B cell (primary cell): Measurements from ENCODE around the gene SELENOI. TPM values are rescaled to one million over a fixed set of nuclear protein-coding genes. Genes with fewer than 3 reads are reported as not detected.

Experiments used
- ATAC-seq: fragments of 200-7000 bp; cut with Tn5 transposase; one replicate; pipeline ENCODE4 v1.10.0; 2021; ENCODE audit warnings: low read depth, mild to moderate bottlenecking, moderate number of reproducible peaks, moderate library complexity
- CTCF ChIA-PET: fragments of 350-600 bp; sonication (Branson Sonifier 250); formaldehyde crosslinking; loops from one replicate; lab custom pipeline; 2021; ENCODE audit warnings: antibody characterized with exemption, inconsistent platforms; lab: Charles Lee
- POLR2A ChIA-PET: fragments of 350-600 bp; sonication (Branson Sonifier 250); formaldehyde crosslinking; loops from one replicate; lab custom pipeline; 2021; ENCODE audit warnings: antibody characterized with exemption; lab: Charles Lee
- DNase-seq: peaks from one replicate; pipeline ENCODE4 v3.0.0; 2013
- H2AFZ ChIP-seq: 2 replicates; pipeline ENCODE4 v1.6.1; 2012; ENCODE audit warnings: mild to moderate bottlenecking, low read depth, low read length; ENCODE audit not compliant: insufficient read depth, poor library complexity, severe bottlenecking
- H3K27ac ChIP-seq, 2 donors: 1 replicate in 1 of 2; 2 replicates in 1 of 2; pipeline ENCODE4 v1.5.1; 2012 to 2013; ENCODE audit warnings: low read length in 2 of 2, mild to moderate bottlenecking in 2 of 2, moderate library complexity in 1 of 2
- H3K27me3 ChIP-seq, 4 experiments: fragments of 200-600 bp in 1 of 4; sonication (generic) in 1 of 4; replicated peaks in 1 of 4; 1 replicate in 2 of 4; 2 replicates in 2 of 4; pipeline versions ENCODE4 v1.6.1 to v1.7.0; 2013 to 2016; ENCODE audit warnings: low read length in 3 of 4, mild to moderate bottlenecking in 2 of 4, mixed read lengths in 1 of 4, moderate library complexity in 1 of 4; ENCODE audit not compliant: insufficient read depth in 4 of 4, control insufficient read depth in 3 of 4; ENCODE audit errors: control extremely low read depth in 1 of 4
- H3K36me3 ChIP-seq, 2 experiments: replicated peaks in 1 of 2; 1 replicate in 1 of 2; 2 replicates in 1 of 2; pipeline versions ENCODE4 v1.6.1 to v1.7.1; 2013; ENCODE audit warnings: low read length in 1 of 2; ENCODE audit not compliant: insufficient read depth in 2 of 2, control insufficient read depth in 1 of 2; ENCODE audit errors: control extremely low read depth in 1 of 2, extremely low read depth in 1 of 2
- H3K4me1 ChIP-seq, 2 donors: fragments of 200-600 bp in 1 of 2; sonication (generic) in 1 of 2; 1 replicate in 1 of 2; 2 replicates in 1 of 2; pipeline versions ENCODE4 v1.5.1 to v1.6.1; 2013 to 2017; ENCODE audit warnings: low read length in 2 of 2; ENCODE audit not compliant: control insufficient read depth in 2 of 2, insufficient read depth in 2 of 2
- H3K4me2 ChIP-seq: replicated peaks from 2 replicates; pipeline ENCODE3; 2012; ENCODE audit warnings: mild to moderate bottlenecking, low read depth, low read length; ENCODE audit not compliant: poor library complexity, severe bottlenecking
- H3K4me3 ChIP-seq, 5 experiments: fragments of 200-600 bp in 1 of 5; sonication (generic) in 1 of 5; 1 replicate in 3 of 5; 2 replicates in 2 of 5; pipeline versions ENCODE4 v1.5.1 to v1.7.0; 2011 to 2016; ENCODE audit warnings: low read length in 4 of 5, mild to moderate bottlenecking in 4 of 5, low read depth in 2 of 5, control low read depth in 1 of 5, moderate library complexity in 1 of 5; ENCODE audit not compliant: insufficient read depth in 1 of 5; ENCODE audit errors: control extremely low read depth in 1 of 5, extremely low read depth in 1 of 5
- H3K79me2 ChIP-seq: fragments of 200-600 bp; sonication (generic); one replicate; pipeline ENCODE4 v1.6.0; 2016; ENCODE audit warnings: low read length; ENCODE audit not compliant: control insufficient read depth, insufficient read depth
- H3K9ac ChIP-seq: fragments of 200-600 bp; sonication (generic); 2 replicates; pipeline ENCODE4 v1.6.1; 2017; ENCODE audit warnings: mild to moderate bottlenecking, low read length, moderate library complexity
- H3K9me3 ChIP-seq, 3 donors: one replicate each; pipeline versions ENCODE4 v1.6.1 to v1.7.1; 2013; ENCODE audit warnings: low read length in 2 of 3; ENCODE audit not compliant: control insufficient read depth in 2 of 3, insufficient read depth in 1 of 3; ENCODE audit errors: control extremely low read depth in 1 of 3
- H4K20me1 ChIP-seq: 2 replicates; pipeline ENCODE4 v1.6.0; 2012; ENCODE audit warnings: mild to moderate bottlenecking, low read length; ENCODE audit not compliant: insufficient read depth, control insufficient read depth, poor library complexity, severe bottlenecking
- H3K27ac Mint-ChIP-seq: one replicate; pipeline ENCODE4 v1.8.0; 2021; ENCODE audit warnings: mixed read lengths
- H3K27me3 Mint-ChIP-seq: one replicate; pipeline ENCODE4 v1.8.0; 2021; ENCODE audit warnings: mixed read lengths
- H3K4me1 Mint-ChIP-seq: one replicate; pipeline ENCODE4 v1.8.0; 2021; ENCODE audit warnings: mixed read lengths
- H3K4me3 Mint-ChIP-seq: one replicate; pipeline ENCODE4 v1.8.0; 2021; ENCODE audit warnings: mixed read lengths
- H3K9me3 Mint-ChIP-seq: one replicate; pipeline ENCODE4 v1.8.0; 2022; ENCODE audit warnings: mixed read lengths; ENCODE audit not compliant: insufficient read depth
- EZH2 ChIP-seq: IDR thresholded peaks from 2 replicates; pipeline ENCODE4 v1.6.1; 2012; ENCODE audit warnings: borderline replicate concordance, low read depth, mild to moderate bottlenecking, moderate library complexity, low read length; ENCODE audit not compliant: insufficient read depth, poor library complexity, severe bottlenecking
- WGBS: methylation state at CpG from one replicate; pipeline ENCODE4 v1.1.5; 2013; ENCODE audit warnings: missing lambda C conversion rate; ENCODE audit not compliant: insufficient coverage; 5-methylcytosine and 5-hydroxymethylcytosine counted together
- intact Hi-C: fragments of 100-400 bp; cut with micrococcal nuclease; formaldehyde crosslinking; loops from one replicate; pipeline ENCODE4 v1.10.0; 2022
- polyA plus RNA-seq: library from polyadenylated mRNA; depleted of rRNA; stranded (reverse); fragments of >200 nt; gene quantifications from 2 replicates; pipeline ENCODE4 v1.2.3, GENCODE V29; 2012
- total RNA-seq, 2 donors: library from RNA; stranded (reverse); fragments of 120-200 nt in 1 of 2; gene quantifications; 1 replicate in 1 of 2; 2 replicates in 1 of 2; pipeline versions ENCODE4 v1.2.3 to v1.2.4, GENCODE V29; 2013 to 2022
- TF ChIP-seq, protein P1 (sequence below): fragments of 200-600 bp; IDR thresholded peaks from one replicate; pipeline ENCODE4 v1.8.0; 2022; ENCODE audit warnings: antibody characterized with exemption, mild to moderate bottlenecking

Gene SELENOI
- total and polyA plus RNA-seq, 2 donors (not counting 1 experiment from before 2014, with no cell fraction given): 3.4 to 20.1 TPM

DNA sequence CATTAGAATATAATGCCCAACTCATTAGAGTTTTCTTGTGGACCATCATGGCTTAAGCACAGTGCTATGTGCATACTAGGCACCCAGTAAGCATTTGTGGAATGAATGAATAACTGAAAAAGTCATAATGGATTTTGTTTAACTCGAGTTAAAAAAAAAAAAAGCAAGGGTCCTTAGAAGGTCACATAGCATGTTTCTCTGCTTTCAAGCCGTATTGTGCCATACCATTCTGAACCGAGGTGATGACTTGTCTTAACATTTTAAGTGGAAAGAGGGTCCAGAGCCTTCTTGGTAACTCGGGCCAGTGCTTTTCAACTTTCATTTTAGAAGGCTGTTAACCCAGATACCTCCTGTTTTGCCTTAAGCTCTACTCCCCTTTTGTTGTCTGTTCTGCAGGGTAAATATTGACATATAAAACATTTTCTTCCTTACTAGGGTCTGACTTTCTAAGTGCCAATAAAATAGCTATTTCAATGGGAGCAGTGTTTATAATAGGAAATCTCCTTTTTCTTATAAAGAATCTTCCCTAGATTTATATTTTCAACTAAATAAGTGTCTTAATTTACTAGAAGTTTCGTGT is 1.4 kb downstream of the SELENOI start:
- peak overlapping the region; percentile 84 for H3K9ac ChIP-seq
- no peaks in the 10 kb centered on the region for H3K27me3 ChIP-seq
- H3K4me1 ChIP-seq: peaks cover 18 to 20% of the 10 kb centered on the region in 2 donors
- ChIA-PET CTCF (interaction anchor here (0.6 to 1.2 kb wide), 2 partner anchors 230 to 343 kb away, joined by 3 read pairs; no protein-coding TSS in a partner anchor), POLR2A (interaction anchor here (1.0 kb wide), 1 partner anchor 16 kb away, joined by 3 read pairs; no protein-coding TSS in a partner anchor)
- DNase-seq (no peak), ATAC-seq (no peak)
- H3K9me3 ChIP-seq: no peaks in the 10 kb centered on the region
- peaks cover 11% of the 10 kb centered on the region for H4K20me1 ChIP-seq
- peaks cover 3% of the 10 kb centered on the region in 2 experiments for H3K36me3 ChIP-seq
- H2AFZ ChIP-seq: peak overlapping the region; percentile 86
- 19% methylated on average over 3 of the region's 5 CpGs for WGBS
- Mint-ChIP-seq H3K27ac (peak overlapping the region; percentile 99), H3K27me3 (no peaks in the 10 kb centered on the region), H3K4me3 (peak overlapping the region; percentile 100), H3K9me3 (no peaks in the 10 kb centered on the region), H3K4me1 (peaks cover 41% of the 10 kb centered on the region)
- H3K27ac ChIP-seq: peak overlapping the region; percentile 83 to 92
- intact Hi-C loops: loop anchor here (2.0 to 5.0 kb wide), 3 partner anchors 49 to 1375 kb away; partner anchors contain the start of genes DNAJC27 and KIF3C
- TF ChIP-seq EZH2: no peak
- TF ChIP-seq, protein P1, sequence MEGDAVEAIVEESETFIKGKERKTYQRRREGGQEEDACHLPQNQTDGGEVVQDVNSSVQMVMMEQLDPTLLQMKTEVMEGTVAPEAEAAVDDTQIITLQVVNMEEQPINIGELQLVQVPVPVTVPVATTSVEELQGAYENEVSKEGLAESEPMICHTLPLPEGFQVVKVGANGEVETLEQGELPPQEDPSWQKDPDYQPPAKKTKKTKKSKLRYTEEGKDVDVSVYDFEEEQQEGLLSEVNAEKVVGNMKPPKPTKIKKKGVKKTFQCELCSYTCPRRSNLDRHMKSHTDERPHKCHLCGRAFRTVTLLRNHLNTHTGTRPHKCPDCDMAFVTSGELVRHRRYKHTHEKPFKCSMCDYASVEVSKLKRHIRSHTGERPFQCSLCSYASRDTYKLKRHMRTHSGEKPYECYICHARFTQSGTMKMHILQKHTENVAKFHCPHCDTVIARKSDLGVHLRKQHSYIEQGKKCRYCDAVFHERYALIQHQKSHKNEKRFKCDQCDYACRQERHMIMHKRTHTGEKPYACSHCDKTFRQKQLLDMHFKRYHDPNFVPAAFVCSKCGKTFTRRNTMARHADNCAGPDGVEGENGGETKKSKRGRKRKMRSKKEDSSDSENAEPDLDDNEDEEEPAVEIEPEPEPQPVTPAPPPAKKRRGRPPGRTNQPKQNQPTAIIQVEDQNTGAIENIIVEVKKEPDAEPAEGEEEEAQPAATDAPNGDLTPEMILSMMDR: no peak
- peak overlapping the region; percentile 64 to 88 (median 83) for H3K4me3 ChIP-seq
- H3K4me2 ChIP-seq: peak overlapping the region; percentile 88
- peaks cover 60% of the 10 kb centered on the region for H3K79me2 ChIP-seq

DNA sequence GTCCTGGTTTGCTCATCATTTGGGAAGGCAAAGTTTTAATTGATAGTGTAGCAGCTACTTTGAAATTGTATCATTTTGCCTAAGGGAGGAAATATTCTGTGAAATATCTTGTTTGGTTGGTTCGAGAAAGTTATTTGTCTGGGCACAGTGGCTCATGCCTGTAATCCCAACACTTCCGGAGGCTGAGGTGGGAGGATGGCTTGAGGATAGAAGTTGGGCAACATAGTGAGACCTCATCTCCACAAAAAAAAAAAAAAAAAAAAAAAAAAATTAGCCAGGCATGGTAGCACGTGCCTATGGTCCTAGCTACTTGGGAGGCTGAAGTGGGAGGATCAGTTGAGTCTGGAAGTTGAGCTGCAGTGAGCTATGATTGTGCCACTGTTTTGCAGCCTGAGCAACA is 3.7 kb downstream of the SELENOI start:
- Histone ChIP-seq H3K36me3 (peaks cover 3% of the 10 kb centered on the region in 2 experiments), H3K9ac (no peak overlapping the region), H3K27ac (no peak overlapping the region), H4K20me1 (peaks cover 22% of the 10 kb centered on the region), H3K9me3 (no peaks in the 10 kb centered on the region), H3K4me1 (peaks cover 12 to 16% of the 10 kb centered on the region in 2 donors), H3K27me3 (no peaks in the 10 kb centered on the region), H2AFZ (no peak overlapping the region), H3K4me3 (no peak overlapping the region), H3K4me2 (no peak overlapping the region), H3K79me2 (peaks cover 76% of the 10 kb centered on the region)
- Mint-ChIP-seq H3K27ac (no peak overlapping the region), H3K9me3 (no peaks in the 10 kb centered on the region), H3K27me3 (no peaks in the 10 kb centered on the region), H3K4me3 (no peak overlapping the region), H3K4me1 (peaks cover 42% of the 10 kb centered on the region)
- WGBS: 100% methylated on average over 1 of the region's 3 CpGs
- DNase-seq (no peak), ATAC-seq (no peak)
- TF ChIP-seq, protein P1: no peak
- no peak for TF ChIP-seq EZH2
- intact Hi-C loops: loop anchor here (5.0 kb wide), 2 partner anchors 367 to 1377 kb away; partner anchors contain the start of genes DNAJC27 and KIF3C
- ChIA-PET POLR2A (no interaction called here), CTCF (interaction anchor here (0.7 kb wide), 1 partner anchor 18 kb away, joined by 3 read pairs; no protein-coding TSS in a partner anchor)
